SK-N-SH (cell line): ENCODE data around the gene RBM47. TPM values are rescaled to one million over a fixed set of nuclear protein-coding genes. Genes with fewer than 3 reads are reported as not detected.

Experiments
- CTCF ChIA-PET: fragments of 300-600, 350-600 bp; formaldehyde crosslinking; extraction: SDS; loops from one replicate; lab custom pipeline; 2021; lab: Yijun Ruan, JAX
- POLR2A ChIA-PET: fragments of 350-600 bp; sonication (Branson Sonifier 250); formaldehyde crosslinking; extraction: SDS; loops from one replicate; lab custom pipeline; 2020; ENCODE audit warnings: antibody characterized with exemption, inconsistent platforms; lab: Yijun Ruan, JAX
- DNase-seq: peaks from one replicate; pipeline ENCODE4 v3.0.0; 2012
- H2AFZ ChIP-seq: fragments of 200-600 bp; sonication (generic); 2 replicates; pipeline ENCODE4 v1.8.1; 2016; ENCODE audit warnings: antibody characterized with exemption, mild to moderate bottlenecking, low read depth
- H3F3A ChIP-seq: fragments of 200-600 bp; sonication (generic); replicated peaks from 2 replicates; pipeline ENCODE3; 2016; ENCODE audit warnings: antibody characterized with exemption, mild to moderate bottlenecking; ENCODE audit not compliant: insufficient read depth
- H3K27ac ChIP-seq, 2 experiments: fragments of 200-500 bp in 1 of 2; fragments of 200-600 bp in 1 of 2; sonication (Bioruptor generic) in 1 of 2; sonication (generic), shearing (Covaris generic) in 1 of 2; 2 replicates each; pipeline versions ENCODE4 v1.5.1 to v1.6.1; 2014 to 2016; ENCODE audit warnings: low read depth in 2 of 2, inconsistent platforms in 1 of 2, low read length in 1 of 2, mild to moderate bottlenecking in 1 of 2, mixed read lengths in 1 of 2
- H3K27me3 ChIP-seq: fragments of 200-600 bp; sonication (generic), shearing (Covaris generic); 2 replicates; pipeline ENCODE4 v1.6.1; 2016; ENCODE audit warnings: mixed run types; ENCODE audit not compliant: insufficient read depth
- H3K36me3 ChIP-seq, 2 experiments: fragments of 200-500 bp in 1 of 2; fragments of 200-600 bp in 1 of 2; sonication (Bioruptor generic) in 1 of 2; sonication (generic) in 1 of 2; replicated peaks in 1 of 2; 2 replicates each; pipeline versions ENCODE3 to v1.5.1; 2014 to 2016; ENCODE audit warnings: low read length in 1 of 2, mild to moderate bottlenecking in 1 of 2; ENCODE audit not compliant: insufficient read depth in 2 of 2, control insufficient read depth in 1 of 2
- H3K4me1 ChIP-seq, 2 experiments: fragments of 200-500 bp in 1 of 2; fragments of 200-600 bp in 1 of 2; sonication (Bioruptor generic) in 1 of 2; sonication (generic), shearing (Covaris generic) in 1 of 2; 2 replicates each; pipeline versions ENCODE4 v1.5.1 to v1.6.1; 2014 to 2016; ENCODE audit warnings: low read depth in 1 of 2, low read length in 1 of 2, mixed run types in 1 of 2; ENCODE audit not compliant: insufficient read depth in 2 of 2, control insufficient read depth in 1 of 2
- H3K4me2 ChIP-seq: fragments of 200-600 bp; sonication (generic), shearing (Covaris generic); 2 replicates; pipeline ENCODE4 v1.6.1; 2017; ENCODE audit warnings: mixed run types
- H3K4me3 ChIP-seq, 2 experiments: fragments of 200-500 bp in 1 of 2; fragments of 200-600 bp in 1 of 2; sonication (Bioruptor generic) in 1 of 2; sonication (generic), shearing (Covaris generic) in 1 of 2; 2 replicates each; pipeline versions ENCODE4 v1.5.1 to v1.8.1; 2014 to 2016; ENCODE audit warnings: low read depth in 2 of 2, inconsistent platforms in 1 of 2, low read length in 1 of 2, mild to moderate bottlenecking in 1 of 2, mixed read lengths in 1 of 2, moderate library complexity in 1 of 2
- H3K79me2 ChIP-seq: fragments of 200-600 bp; sonication (generic); 2 replicates; pipeline ENCODE4 v1.8.1; 2017; ENCODE audit warnings: mild to moderate bottlenecking; ENCODE audit not compliant: insufficient read depth
- H3K9ac ChIP-seq: fragments of 200-600 bp; sonication (generic); 2 replicates; pipeline ENCODE4 v1.6.1; 2017; ENCODE audit warnings: mixed run types
- H3K9me2 ChIP-seq: fragments of 200-600 bp; sonication (generic); 2 replicates; pipeline ENCODE4 v1.6.1; 2017; ENCODE audit warnings: mixed run types
- H3K9me3 ChIP-seq: fragments of 200-600 bp; sonication (generic); 2 replicates; pipeline ENCODE4 v1.6.1; 2017; ENCODE audit warnings: mixed run types, mild to moderate bottlenecking, moderate library complexity
- H4K20me1 ChIP-seq: fragments of 200-600 bp; sonication (generic); 2 replicates; pipeline ENCODE4 v1.6.1; 2017; ENCODE audit warnings: mild to moderate bottlenecking, mixed run types; ENCODE audit not compliant: insufficient read depth
- EZH2phosphoT487 ChIP-seq: fragments of 200-600 bp; sonication (generic); IDR thresholded peaks from 2 replicates; pipeline ENCODE4 v1.6.1; 2017; ENCODE audit warnings: low read depth, mixed run types, mild to moderate bottlenecking, antibody characterized with exemption, moderate library complexity, borderline replicate concordance
- FOSL2 ChIP-seq: IDR thresholded peaks from 2 replicates; pipeline ENCODE4 v1.4.0; 2012; ENCODE audit warnings: low read depth, mild to moderate bottlenecking, moderate library complexity, borderline replicate concordance
- FOXM1 ChIP-seq: IDR thresholded peaks from 2 replicates; pipeline ENCODE4 v1.4.0; 2012; ENCODE audit warnings: low read depth, mild to moderate bottlenecking
- NFIC ChIP-seq: IDR thresholded peaks from 2 replicates; pipeline ENCODE4 v1.4.0; 2012; ENCODE audit warnings: borderline replicate concordance
- NRF1 ChIP-seq: IDR thresholded peaks from 2 replicates; pipeline ENCODE4 v1.6.1; 2012; ENCODE audit warnings: low read depth, mild to moderate bottlenecking, low read length
- POLR2AphosphoS5 ChIP-seq: IDR thresholded peaks from 2 replicates; pipeline ENCODE4 v1.6.1; 2012; ENCODE audit warnings: low read depth, low read length
- RAD21 ChIP-seq: IDR thresholded peaks from 2 replicates; pipeline ENCODE4 v1.6.1; 2012; ENCODE audit warnings: mild to moderate bottlenecking, low read length
- RCOR1 ChIP-seq: fragments of 150-350 bp; IDR thresholded peaks from 2 replicates; pipeline ENCODE4 v1.6.1; 2017; ENCODE audit warnings: antibody characterized with exemption, low read length
- RFX5 ChIP-seq: IDR thresholded peaks from 2 replicates; pipeline ENCODE4 v1.6.1; 2012; ENCODE audit warnings: mild to moderate bottlenecking, improper control_type of control experiment, low read length
- RXRA ChIP-seq: IDR thresholded peaks from 2 replicates; pipeline ENCODE4 v1.4.0; 2012; ENCODE audit warnings: low read depth, mild to moderate bottlenecking, borderline replicate concordance
- SMC3 ChIP-seq: IDR thresholded peaks from 2 replicates; pipeline ENCODE4 v1.6.1; 2012; ENCODE audit warnings: low read depth, low read length, improper control_type of control experiment
- TAF1 ChIP-seq: IDR thresholded peaks from 2 replicates; pipeline ENCODE4 v1.6.1; 2012; ENCODE audit warnings: low read depth, mild to moderate bottlenecking, low read length, moderate library complexity, borderline replicate concordance
- TCF12 ChIP-seq: IDR thresholded peaks from 2 replicates; pipeline ENCODE4 v1.4.0; 2012
- TEAD4 ChIP-seq: IDR thresholded peaks from 2 replicates; pipeline ENCODE4 v1.4.0; 2012; ENCODE audit warnings: mild to moderate bottlenecking, borderline replicate concordance; ENCODE audit not compliant: insufficient read depth
- WGBS: methylation state at CpG from one replicate; pipeline ENCODE4 v1.1.6; 2017; ENCODE audit warnings: low lambda C conversion rate; 5-methylcytosine and 5-hydroxymethylcytosine counted together
- polyA plus RNA-seq, 3 experiments: library from polyadenylated mRNA; depleted of rRNA; stranded (reverse); fragments of >200 nt; gene quantifications; 2 replicates each; pipeline ENCODE4 v1.2.3, GENCODE V29; 2012
- TF ChIP-seq, protein P1 (sequence below): fragments of 150-350 bp; IDR thresholded peaks from 2 replicates; pipeline ENCODE4 v1.6.1; 2017; ENCODE audit warnings: antibody characterized with exemption, low read length, low read depth, borderline replicate concordance
- TF ChIP-seq, protein P2 (sequence below): IDR thresholded peaks from 2 replicates; pipeline ENCODE4 v1.4.0; 2012; ENCODE audit warnings: low read depth, borderline replicate concordance
- TF ChIP-seq, protein P3 (sequence below): IDR thresholded peaks from 2 replicates; pipeline ENCODE4 v1.4.0; 2012; ENCODE audit warnings: low read depth, borderline replicate concordance
- TF ChIP-seq, protein P4 (sequence below): IDR thresholded peaks from 2 replicates; pipeline ENCODE4 v1.6.1; 2012; ENCODE audit warnings: mild to moderate bottlenecking, low read depth, low read length, moderate library complexity

Gene RBM47
- polyA plus RNA-seq, 1 of the 3 experiments (the other 2 are of a cell fraction) = 6.8 TPM

DNA sequence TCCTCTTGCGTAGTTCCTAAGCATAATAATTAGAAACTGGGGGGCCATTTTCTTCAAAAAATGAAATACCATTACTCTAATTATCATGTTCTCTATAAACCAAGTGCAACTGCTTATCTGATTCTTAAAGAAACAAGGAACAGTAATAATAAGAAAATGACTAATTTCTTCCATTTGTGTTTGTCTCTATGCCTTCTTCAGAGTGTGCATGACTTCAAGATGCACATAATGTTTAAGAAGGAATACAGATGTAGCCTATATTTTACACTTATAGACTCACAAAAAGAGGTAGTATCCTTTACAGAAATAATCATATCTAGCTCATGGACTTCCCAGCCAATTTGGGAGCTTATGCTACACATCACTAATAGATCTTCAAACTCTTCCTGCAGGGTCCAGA, 162.9 kb downstream of the RBM47 start:
- Histone ChIP-seq H4K20me1 (no peaks in the 10 kb centered on the region), H3K27ac (no peak overlapping the region), H3K9me2 (no peaks in the 10 kb centered on the region), H3K9me3 (no peaks in the 10 kb centered on the region), H2AFZ (no peak overlapping the region), H3K4me2 (no peak overlapping the region), H3K4me3 (no peak overlapping the region), H3K36me3 (no peaks in the 10 kb centered on the region), H3K9ac (no peak overlapping the region), H3K4me1 (no peaks in the 10 kb centered on the region), H3F3A (no peaks in the 10 kb centered on the region)
- POLR2A ChIA-PET = no interaction called here
- CTCF ChIA-PET = interaction anchor here (0.6 to 1.0 kb wide), 3 partner anchors 9 to 382 kb away, joined by 3 read pairs; no protein-coding TSS in a partner anchor
- no peak for DNase-seq
- TF ChIP-seq, protein P1, sequence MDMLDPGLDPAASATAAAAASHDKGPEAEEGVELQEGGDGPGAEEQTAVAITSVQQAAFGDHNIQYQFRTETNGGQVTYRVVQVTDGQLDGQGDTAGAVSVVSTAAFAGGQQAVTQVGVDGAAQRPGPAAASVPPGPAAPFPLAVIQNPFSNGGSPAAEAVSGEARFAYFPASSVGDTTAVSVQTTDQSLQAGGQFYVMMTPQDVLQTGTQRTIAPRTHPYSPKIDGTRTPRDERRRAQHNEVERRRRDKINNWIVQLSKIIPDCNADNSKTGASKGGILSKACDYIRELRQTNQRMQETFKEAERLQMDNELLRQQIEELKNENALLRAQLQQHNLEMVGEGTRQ = no peak
- TF ChIP-seq TEAD4 (no peak), RXRA (no peak), SMC3 (no peak), EZH2phosphoT487 (no peak), NRF1 (no peak), RCOR1 (no peak), FOXM1 (no peak), NFIC (no peak)
- TF ChIP-seq, protein P2, sequence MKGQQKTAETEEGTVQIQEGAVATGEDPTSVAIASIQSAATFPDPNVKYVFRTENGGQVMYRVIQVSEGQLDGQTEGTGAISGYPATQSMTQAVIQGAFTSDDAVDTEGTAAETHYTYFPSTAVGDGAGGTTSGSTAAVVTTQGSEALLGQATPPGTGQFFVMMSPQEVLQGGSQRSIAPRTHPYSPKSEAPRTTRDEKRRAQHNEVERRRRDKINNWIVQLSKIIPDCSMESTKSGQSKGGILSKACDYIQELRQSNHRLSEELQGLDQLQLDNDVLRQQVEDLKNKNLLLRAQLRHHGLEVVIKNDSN = no peak
- TF ChIP-seq, protein P3, sequence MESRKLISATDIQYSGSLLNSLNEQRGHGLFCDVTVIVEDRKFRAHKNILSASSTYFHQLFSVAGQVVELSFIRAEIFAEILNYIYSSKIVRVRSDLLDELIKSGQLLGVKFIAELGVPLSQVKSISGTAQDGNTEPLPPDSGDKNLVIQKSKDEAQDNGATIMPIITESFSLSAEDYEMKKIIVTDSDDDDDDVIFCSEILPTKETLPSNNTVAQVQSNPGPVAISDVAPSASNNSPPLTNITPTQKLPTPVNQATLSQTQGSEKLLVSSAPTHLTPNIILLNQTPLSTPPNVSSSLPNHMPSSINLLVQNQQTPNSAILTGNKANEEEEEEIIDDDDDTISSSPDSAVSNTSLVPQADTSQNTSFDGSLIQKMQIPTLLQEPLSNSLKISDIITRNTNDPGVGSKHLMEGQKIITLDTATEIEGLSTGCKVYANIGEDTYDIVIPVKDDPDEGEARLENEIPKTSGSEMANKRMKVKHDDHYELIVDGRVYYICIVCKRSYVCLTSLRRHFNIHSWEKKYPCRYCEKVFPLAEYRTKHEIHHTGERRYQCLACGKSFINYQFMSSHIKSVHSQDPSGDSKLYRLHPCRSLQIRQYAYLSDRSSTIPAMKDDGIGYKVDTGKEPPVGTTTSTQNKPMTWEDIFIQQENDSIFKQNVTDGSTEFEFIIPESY = no peak
- TF ChIP-seq, all 33 proteins: peak for 0
- H3K27me3 ChIP-seq = no peaks in the 10 kb centered on the region
- H3K79me2 ChIP-seq = no peaks in the 10 kb centered on the region
- 100% methylated on average over 1 of the region's 1 CpG for WGBS

DNA sequence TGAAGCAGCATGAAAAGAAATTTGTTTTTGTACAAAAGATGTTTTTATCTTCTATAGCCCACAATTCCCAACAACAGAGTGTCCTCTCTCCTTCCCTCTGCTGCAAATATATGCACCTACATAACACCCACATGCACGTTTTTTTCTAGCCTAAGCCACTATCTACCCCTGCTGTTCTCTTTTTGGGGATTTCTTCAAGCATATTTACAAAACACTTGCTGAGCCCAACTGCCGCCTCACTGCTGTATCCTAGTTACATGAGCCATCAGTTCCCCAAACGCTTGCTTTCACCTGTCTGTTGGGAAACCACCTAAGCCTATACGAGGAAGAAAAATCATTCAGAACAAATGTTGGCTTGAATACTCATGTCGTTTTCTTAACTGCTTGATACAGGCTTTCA, 167.3 kb downstream of the RBM47 start:
- no peaks in the 10 kb centered on the region for H3K9me2 ChIP-seq
- no peaks in the 10 kb centered on the region for H3K9me3 ChIP-seq
- H3K27ac ChIP-seq = no peak overlapping the region
- no peaks in the 10 kb centered on the region for H3F3A ChIP-seq
- H3K4me3 ChIP-seq = no peak overlapping the region
- H3K27me3 ChIP-seq = no peaks in the 10 kb centered on the region
- no peak overlapping the region for H2AFZ ChIP-seq
- TF ChIP-seq RFX5 (no peak), TAF1 (no peak), FOSL2 (no peak), RAD21 (no peak), POLR2AphosphoS5 (no peak), RCOR1 (no peak), TCF12 (no peak)
- TF ChIP-seq, protein P4, sequence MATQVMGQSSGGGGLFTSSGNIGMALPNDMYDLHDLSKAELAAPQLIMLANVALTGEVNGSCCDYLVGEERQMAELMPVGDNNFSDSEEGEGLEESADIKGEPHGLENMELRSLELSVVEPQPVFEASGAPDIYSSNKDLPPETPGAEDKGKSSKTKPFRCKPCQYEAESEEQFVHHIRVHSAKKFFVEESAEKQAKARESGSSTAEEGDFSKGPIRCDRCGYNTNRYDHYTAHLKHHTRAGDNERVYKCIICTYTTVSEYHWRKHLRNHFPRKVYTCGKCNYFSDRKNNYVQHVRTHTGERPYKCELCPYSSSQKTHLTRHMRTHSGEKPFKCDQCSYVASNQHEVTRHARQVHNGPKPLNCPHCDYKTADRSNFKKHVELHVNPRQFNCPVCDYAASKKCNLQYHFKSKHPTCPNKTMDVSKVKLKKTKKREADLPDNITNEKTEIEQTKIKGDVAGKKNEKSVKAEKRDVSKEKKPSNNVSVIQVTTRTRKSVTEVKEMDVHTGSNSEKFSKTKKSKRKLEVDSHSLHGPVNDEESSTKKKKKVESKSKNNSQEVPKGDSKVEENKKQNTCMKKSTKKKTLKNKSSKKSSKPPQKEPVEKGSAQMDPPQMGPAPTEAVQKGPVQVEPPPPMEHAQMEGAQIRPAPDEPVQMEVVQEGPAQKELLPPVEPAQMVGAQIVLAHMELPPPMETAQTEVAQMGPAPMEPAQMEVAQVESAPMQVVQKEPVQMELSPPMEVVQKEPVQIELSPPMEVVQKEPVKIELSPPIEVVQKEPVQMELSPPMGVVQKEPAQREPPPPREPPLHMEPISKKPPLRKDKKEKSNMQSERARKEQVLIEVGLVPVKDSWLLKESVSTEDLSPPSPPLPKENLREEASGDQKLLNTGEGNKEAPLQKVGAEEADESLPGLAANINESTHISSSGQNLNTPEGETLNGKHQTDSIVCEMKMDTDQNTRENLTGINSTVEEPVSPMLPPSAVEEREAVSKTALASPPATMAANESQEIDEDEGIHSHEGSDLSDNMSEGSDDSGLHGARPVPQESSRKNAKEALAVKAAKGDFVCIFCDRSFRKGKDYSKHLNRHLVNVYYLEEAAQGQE = no peak
- H3K4me1 ChIP-seq = no peaks in the 10 kb centered on the region
- H3K9ac ChIP-seq = no peak overlapping the region
- no peak overlapping the region for H3K4me2 ChIP-seq
- no peak for DNase-seq
- WGBS = 80% methylated on average over 5 of the region's 5 CpGs
- POLR2A ChIA-PET = no interaction called here
- H3K79me2 ChIP-seq = no peaks in the 10 kb centered on the region
- CTCF ChIA-PET = interaction anchor here (0.6 kb wide), 1 partner anchor 376 kb away, joined by 3 read pairs; no protein-coding TSS in a partner anchor
- no peaks in the 10 kb centered on the region for H4K20me1 ChIP-seq
- no peaks in the 10 kb centered on the region for H3K36me3 ChIP-seq
